Stimulated activated CD8-positive, alpha-beta memory T cell treated with anti-CD3 and anti-CD28 coated beads, Interleukin-2, amount 100 ng/mL, for 48 hours (primary cell): ENCODE results near the gene CTBP2.

ENCODE experiments used
- DNase-seq, 2 donors: peaks; one replicate each; pipeline ENCODE4 v3.0.0-alpha.2; 2020; ENCODE audit warnings: low read depth in 2 of 2

CTBP2 gene

GRCh38 chr10:125010362-125010761 is 150.0 kb downstream of the CTBP2 start:
- no peak for DNase-seq

DNA sequence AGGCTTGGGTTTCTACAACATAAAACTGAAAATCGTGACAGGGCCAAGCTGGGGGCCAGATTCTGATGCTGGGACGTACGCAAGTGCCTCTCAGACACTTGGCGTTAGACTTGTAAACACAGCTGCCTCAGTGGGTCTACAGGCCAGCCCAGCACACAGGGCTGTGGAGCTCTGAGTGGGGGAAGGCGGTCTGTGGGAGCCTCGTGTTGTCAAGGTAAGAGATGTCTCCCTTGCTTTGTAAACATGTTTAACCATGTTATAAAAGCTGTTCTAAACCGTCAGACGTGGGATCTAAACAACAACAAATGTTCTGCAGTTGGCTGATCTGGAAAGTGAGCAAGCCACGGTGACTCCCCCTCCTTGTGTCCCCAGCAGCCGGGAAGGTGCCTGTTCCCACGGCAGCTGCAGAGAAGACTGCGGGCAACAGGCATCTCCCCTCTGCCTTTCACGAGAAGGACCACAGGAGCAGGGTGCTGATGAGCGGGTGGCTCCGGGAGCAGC is 150.7 kb downstream of the CTBP2 start:
- DNase-seq: no peak

DNA sequence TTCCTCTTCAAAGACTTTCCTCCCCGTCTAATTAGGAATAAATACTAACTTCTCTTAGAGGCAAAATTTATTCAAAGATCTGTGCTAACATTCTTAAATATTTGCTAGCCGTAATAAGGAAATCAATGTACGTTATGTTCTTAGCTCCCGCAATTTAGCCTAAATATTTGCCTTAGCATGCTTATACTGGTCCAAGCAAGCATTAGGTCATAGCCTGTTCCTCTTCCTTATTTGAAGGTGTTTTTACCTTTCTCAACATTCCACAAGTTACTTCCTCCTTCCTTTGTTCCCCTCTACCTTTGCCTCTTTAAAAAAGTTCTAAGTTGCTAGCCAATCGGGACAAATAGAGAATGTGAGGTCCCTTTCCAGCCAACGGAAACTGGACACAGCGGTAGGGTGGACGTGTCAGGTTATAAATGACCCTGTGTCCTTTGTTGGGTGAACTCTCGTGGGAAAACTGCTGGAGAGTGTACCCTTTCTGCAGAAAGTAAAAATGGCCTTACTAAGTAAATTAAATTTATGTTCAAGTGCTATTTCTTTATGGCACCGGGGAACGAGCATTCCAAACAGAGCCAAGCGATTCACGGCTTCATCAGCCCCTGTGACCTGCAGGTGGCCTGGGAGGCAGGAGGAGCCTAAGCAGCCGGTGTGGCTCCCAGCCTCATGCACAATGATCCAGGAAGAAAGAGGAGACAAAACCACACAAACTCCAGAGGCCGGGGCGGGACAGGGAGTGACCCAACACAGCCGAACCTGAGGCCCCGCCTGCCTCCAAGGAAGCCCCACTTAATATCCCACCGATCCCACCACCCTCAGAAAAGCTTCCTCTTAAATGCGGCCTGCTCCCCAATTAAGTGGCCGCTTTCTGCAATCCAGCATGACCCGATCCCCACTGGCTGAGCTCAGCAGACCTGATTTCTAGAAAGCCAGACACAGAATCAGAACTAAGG is 151.4 kb downstream of the CTBP2 start:
- DNase-seq: no peak

DNA sequence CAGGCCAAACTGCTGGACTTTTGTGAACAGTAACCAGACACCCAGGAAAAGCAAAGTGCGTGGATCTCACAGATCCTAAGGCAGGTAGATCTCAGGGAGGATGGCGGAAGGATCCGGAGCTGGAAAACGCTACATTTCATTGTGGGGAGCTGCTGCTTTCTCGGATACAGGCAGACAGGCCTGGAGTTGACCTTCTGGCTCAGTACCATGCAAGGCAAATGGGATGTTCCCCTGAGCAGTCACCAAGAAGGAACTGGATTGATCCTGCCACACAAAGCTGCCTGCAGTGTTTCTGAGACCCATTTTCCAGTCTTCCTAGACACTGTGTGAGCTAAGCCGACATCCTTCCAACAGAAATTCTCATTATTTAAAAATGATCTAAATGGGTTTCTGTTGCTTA is 152.9 kb downstream of the CTBP2 start:
- DNase-seq: no peak

GRCh38 chr10:125006921-125007426 is 153.4 kb downstream of the CTBP2 start:
- no peak for DNase-seq

DNA sequence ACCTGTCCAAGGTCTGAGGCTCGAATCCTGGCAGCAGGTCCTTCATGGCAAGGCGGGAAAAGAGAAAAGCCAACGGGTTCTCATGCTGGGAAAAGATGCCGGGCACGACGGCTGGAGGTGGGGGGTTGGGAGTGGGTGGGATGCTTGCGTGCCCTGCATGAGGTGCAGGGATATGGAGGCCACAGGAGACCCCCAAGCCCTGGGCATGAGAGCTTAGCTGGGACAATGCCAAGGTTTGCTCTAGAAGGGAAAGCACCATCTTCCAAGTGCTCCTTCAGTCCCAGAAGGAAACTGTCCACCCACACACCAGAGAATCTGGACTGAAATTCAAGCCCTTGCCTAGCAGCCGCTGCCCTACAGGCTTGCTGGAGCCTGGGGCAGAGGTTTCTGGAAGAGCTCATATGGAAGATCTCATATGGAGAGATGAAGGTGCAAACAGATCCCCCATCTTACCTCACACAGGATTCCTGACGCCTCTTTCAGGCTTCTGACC is 154.1 kb downstream of the CTBP2 start:
- DNase-seq: no peak

DNA sequence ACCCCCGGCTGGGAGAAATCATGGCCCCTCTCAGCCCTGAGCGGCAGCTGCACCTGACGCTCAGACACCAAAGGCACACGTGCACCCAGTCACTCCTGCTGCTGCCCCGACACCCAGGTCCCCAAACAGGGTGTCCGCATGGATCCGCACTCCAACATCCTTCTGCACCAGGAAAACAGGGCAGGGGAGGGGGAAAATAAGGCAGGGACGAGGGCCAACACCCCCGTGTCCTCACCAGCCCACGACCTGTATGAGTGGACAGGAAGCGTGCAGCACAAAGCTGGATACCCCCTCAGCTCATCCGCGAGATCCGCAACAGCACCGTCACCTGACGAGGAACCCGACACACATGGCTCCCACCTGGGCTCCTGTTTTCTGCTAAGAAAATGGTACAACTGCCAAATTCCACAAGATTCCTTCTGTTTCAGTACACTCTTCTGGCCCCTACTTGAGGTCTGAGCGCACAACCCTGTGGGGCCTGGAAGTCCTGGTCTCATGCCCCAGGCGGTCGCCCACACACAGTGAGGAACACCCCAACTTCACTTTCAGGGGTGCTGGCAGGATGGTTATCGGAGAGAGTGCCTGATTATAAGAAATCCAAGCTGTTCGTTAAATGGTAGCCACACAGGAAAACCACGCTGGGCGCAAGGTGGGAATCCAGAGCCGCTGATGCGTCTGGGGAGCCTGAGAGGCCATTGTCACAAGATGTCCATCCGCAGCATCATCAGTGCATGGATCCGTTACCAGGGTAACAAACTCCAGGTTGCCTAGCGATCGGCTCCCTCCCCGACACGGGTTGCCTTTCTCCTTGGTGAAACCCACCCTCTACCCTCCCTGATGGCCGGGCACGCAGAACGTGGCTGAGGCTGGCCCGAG is 154.8 kb downstream of the CTBP2 start:
- DNase-seq: no peak

GRCh38 chr10:125004571-125005311 is 155.6 kb downstream of the CTBP2 start:
- DNase-seq: no peak

GRCh38 chr10:125003901-125004467 is 156.4 kb downstream of the CTBP2 start:
- DNase-seq: no peak

DNA sequence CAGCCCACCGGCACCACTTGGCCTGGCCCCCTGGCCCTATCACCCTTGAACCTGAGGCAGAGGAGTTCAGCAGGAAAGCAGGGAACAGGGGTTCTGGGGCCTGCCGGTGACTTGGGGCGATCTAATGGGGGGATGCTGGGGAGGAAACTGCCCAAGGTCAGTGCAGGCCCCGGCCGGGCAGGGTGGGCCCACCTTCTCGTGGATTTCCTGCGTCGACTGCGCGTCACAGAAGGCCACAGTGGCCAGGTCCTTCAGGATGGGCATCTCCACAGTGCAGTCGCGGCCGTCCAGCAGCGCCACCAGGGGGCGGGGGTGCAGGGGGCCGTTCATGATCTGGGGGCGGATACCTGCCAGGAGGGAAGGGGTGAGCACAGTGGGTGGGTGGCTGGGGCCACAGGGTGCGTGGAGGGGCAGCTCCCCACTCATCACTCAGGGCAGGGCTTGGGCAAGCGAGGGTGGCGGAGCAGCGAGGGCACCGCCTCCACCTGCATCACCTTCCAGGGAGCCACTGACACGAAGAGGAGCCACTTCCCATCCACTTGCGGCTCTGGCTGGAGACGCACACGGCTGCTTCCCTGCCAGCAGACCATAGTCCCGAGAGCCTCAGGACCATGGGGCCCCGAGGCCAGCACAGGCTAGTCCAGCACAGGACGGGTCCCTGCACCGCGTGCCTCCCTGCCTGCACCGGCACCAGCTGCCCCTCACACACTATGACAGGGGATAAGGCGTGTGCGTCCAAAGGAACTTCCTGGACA is 157.0 kb downstream of the CTBP2 start:
- DNase-seq: no peak

DNA sequence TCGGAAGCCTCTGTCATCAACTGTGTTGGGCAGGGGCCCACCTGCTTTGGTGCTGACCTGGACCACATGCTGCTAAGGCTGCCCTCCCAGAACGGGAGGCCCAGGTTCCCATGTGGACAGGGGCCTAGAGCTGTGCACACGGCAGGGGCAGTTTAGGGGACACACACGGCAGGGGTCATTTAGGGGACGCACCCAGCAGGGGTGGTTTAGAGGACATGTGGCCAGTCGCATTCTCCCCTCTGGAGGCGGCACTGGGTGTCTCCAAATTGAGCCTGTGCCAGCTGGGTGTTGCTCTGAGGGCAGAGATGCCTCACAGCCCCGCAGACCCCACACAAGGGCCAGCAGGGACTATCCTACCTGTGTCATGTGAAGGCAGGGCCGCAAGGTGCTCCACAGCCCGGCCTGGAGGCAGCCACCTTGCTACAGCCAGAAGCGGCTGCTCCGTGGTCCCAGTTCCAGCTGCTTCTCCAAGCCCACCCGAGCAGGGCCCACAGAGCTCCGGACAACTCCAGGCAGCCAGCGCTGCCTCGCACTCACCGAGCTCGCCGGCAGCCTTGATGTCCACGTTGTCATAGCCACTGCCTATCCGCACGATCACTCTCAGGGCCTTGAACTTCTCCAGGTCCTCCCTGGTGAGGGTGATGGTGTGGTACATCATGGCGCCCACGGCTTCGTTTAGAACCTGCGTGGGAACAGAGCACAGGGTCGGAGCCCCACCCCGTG is 157.8 kb downstream of the CTBP2 start:
- DNase-seq: no peak

DNA sequence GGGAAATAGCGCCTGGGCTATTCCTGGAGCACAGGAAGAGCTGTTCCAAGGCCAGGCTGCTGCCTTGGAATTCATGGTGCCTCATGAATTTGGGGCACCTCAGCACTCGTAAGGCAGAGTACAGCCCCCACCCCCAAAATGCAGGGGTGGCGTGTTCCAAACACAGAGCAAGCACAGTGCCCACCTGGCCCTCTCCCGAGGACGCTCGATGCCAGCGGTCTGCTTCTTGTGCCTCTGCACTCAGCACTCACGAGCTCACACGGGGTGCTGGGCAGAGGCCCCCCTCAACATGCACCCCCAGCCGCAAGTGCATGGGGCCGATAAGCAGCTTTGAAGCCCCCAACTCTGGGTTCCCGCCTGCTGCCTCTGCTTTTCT is 158.3 kb downstream of the CTBP2 start:
- no peak for DNase-seq

GRCh38 chr10:125001313-125002046 is 158.9 kb downstream of the CTBP2 start:
- DNase-seq: no peak

DNA sequence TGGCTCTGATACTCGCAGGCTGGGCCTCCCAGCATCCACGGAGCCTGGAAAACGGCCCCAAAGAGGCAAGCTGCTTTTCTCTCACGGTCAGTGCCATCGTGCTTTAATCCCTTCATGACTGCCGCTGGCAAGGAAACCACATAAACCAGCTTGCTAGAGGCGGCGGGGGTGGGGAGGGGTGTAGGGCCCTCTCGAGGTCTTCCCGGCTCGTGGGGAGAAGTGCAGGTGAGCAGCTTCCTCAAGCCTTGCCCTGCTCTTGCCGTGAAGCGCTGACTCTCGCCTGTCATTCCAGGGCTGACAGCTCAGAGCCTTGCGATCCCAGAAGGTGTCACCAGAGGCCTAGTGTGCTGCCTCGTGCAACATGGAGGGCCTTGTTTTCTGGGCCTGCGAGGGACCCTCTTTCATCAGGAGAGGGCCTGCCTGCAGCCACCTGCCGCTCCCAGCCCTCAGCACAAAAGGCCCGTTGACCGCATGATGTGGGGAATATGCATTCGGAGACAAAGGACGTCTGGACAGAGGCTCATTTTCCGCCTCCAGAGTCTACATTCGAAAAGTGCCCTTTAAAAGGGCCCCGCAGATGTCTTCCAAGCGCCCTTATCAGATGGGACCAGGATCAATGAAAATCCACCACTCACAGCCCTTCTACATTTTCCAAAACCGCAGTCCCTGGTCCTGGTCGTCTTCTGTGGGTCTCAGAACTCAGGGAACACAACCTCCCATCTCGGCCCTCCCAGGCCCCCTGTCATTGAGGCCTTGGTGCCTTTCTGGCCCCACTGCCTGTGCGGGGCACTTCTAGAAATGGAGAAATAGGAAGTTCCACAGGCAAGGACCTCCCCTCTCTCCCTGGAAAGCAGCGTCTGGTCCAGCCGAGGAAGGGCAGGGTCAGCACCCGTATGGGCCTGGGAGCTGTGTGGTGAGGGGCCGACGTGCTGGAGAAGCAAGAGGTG is 159.7 kb downstream of the CTBP2 start:
- DNase-seq: no peak

DNA sequence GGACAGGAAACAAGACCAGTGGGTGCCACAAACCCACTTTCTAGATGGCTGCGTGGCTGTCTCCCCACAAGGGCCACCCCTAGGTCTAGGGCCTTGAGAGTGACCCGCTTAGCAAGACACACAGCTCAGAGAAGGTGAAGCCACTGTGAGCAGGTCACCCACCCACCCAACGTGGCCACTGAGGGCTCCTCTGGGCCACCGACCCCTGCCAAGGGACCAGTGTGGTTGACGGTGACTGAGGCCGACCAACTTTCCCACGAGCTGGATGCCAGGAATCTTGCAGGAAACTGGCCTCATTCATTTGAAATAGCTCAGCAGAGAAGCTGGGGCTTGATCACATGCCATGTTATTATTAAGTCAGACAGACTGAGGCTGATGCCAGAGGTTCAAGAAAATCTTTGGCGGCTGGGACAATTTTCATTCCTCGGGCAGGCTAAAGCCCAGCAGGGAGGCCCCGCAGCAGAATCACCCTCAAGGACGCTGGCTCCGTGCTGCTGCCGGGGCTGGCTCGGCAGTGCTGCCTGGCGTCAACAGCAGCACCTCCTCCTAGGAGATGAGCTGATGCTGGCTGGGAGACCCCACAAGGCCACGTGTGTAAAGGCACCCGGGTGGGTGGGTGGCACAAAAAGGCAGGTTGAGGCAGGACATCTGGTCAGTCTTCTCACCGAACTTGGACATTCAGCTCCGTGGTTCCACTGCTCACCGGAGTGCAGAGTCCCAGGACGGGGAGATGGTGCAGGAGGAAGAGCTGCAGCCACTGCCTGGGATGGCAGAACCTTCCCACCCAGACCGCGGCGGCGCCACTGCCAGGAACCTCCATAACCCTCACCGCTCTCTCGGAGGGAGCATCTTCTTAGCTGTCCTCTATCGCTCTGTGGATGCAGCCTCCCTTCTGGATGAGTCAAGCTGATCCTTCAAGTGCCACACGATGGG is 160.7 kb downstream of the CTBP2 start:
- DNase-seq: no peak

- DNase-seq: no peak
Observed at GRCh38 chr10:124998624-124999291, 161.6 kb downstream of the CTBP2 start.
